ENCODE data around the gene ALLC. TPM values are rescaled to one million over a fixed set of nuclear protein-coding genes. Genes with fewer than 3 reads are reported as not detected.

Gene ALLC
- total and polyA plus RNA-seq, 3 donors from 2014 or later: 8.1 to 35.1 (median 18.5) TPM

DNA sequence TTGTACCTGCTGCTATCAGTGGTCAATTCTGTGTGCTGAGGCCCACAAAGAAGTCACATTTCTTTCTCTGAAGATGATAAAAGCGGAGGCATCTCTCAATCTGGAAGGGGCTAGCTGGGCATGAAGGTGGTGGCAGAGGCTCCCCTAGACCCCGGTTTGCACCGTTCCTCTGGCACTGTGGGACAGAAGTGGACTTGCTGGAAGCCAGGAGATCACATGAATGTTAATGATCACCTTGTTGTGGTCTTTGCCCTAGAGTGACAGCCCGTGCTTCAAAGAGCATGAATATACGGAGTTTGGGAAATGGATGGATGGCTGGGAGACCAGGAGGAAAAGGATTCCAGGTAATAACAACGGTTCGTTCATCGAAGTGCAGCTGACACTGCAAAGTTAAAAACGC lies 20.2 kb downstream of the ALLC start:
- no peak for TF ChIP-seq POLR2A (IDR thresholded peaks at IDR 0.05)
- TF ChIP-seq, protein P1, sequence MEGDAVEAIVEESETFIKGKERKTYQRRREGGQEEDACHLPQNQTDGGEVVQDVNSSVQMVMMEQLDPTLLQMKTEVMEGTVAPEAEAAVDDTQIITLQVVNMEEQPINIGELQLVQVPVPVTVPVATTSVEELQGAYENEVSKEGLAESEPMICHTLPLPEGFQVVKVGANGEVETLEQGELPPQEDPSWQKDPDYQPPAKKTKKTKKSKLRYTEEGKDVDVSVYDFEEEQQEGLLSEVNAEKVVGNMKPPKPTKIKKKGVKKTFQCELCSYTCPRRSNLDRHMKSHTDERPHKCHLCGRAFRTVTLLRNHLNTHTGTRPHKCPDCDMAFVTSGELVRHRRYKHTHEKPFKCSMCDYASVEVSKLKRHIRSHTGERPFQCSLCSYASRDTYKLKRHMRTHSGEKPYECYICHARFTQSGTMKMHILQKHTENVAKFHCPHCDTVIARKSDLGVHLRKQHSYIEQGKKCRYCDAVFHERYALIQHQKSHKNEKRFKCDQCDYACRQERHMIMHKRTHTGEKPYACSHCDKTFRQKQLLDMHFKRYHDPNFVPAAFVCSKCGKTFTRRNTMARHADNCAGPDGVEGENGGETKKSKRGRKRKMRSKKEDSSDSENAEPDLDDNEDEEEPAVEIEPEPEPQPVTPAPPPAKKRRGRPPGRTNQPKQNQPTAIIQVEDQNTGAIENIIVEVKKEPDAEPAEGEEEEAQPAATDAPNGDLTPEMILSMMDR (IDR thresholded peaks at IDR 0.05): no peak
- no peak overlapping the region for H3K27ac ChIP-seq
- no peaks in the 10 kb centered on the region for H3K36me3 ChIP-seq (ENCODE audit: low read depth, missing control alignments)
- no peaks in the 10 kb centered on the region for H3K9me3 ChIP-seq
- H3K4me1 ChIP-seq: no peaks in the 10 kb centered on the region
- H3K4me3 ChIP-seq: no peak overlapping the region
- intact Hi-C loops (cut with DNase I; ENCODE audit: low total_unique reads): no loop called here
- 80 to 85% methylated on average over 8 to 9 of the region's 9 CpGs for WGBS, 2 donors
- no peaks in the 10 kb centered on the region for H3K27me3 ChIP-seq
- no peak for DNase-seq

DNA sequence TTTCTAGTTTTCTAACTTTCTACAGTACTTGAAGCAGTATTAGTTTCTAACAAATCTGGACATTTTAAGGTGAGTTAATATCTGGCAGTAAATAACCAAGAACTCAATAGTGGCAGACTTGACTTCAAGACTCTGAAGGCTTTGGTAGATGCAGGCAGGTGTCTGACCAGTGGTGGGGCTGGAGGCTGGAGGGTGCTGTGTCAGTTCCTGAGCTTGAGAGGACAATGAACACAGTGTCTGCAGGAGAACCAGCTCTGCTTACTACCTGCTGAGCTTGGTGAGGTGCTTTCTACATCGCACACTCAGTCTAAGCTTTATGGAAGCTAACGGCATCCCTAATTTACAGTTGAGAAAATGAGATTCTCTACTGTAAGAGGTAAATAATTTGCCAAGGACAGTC lies 21.2 kb downstream of the ALLC start:
- TF ChIP-seq, protein P1 (IDR thresholded peaks at IDR 0.05): no peak
- no peak for TF ChIP-seq POLR2A (IDR thresholded peaks at IDR 0.05)
- Histone ChIP-seq H3K4me1 (no peaks in the 10 kb centered on the region), H3K27me3 (no peaks in the 10 kb centered on the region), H3K36me3 (ENCODE audit: low read depth, missing control alignments) (no peaks in the 10 kb centered on the region), H3K9me3 (no peaks in the 10 kb centered on the region), H3K4me3 (no peak overlapping the region), H3K27ac (no peak overlapping the region)
- intact Hi-C loops (cut with DNase I; ENCODE audit: low total_unique reads): no loop called here
- 90 to 96% methylated on average over 2 of the region's 2 CpGs for WGBS, 2 donors
- DNase-seq: no peak

DNA sequence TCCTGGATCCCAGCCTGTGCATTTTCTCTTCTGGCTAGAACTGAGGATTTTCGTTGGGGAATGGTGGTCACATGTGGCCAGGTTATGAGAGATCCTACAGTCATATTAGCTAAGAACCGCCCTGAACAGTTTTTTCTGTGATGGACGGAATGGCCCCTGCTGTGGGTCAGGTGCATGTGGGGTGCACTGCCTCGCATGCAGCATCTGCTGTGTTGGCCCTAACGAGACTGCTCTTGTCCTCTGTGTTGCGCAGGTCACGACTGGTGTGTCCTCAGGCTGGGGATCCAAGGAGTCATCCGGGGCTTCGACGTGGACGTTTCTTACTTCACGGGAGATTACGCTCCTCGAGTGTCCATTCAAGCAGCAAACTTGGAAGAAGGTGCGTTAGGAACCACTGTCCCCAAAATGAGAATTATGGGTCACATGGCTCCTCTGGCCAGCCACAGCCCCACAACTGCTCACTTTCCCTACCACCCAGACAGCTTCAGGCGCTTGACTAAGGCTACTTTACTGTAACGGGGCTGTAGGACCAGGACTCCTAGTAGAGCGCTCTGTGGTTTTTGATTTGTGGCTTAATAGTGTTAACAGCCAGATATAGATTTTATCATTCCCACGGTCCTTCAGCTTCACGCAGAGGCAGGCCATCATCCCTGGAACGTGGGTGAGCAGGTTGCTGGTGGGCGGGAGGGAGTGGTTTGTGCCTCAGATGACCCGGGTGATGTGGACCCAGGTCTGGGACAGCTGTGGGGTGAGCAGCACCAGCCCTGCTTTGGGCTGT lies 21.8 kb downstream of the ALLC start:
- 89 to 90% methylated on average over 15 to 23 of the region's 23 CpGs for WGBS, 2 donors
- intact Hi-C loops (cut with DNase I; ENCODE audit: low total_unique reads): no loop called here
- Histone ChIP-seq H3K4me3 (no peak overlapping the region), H3K27me3 (no peaks in the 10 kb centered on the region), H3K27ac (no peak overlapping the region), H3K9me3 (no peaks in the 10 kb centered on the region), H3K4me1 (no peaks in the 10 kb centered on the region), H3K36me3 (ENCODE audit: low read depth, missing control alignments) (no peaks in the 10 kb centered on the region)
- no peak for DNase-seq
- TF ChIP-seq, protein P1 (IDR thresholded peaks at IDR 0.05): no peak
- no peak for TF ChIP-seq POLR2A (IDR thresholded peaks at IDR 0.05)

DNA sequence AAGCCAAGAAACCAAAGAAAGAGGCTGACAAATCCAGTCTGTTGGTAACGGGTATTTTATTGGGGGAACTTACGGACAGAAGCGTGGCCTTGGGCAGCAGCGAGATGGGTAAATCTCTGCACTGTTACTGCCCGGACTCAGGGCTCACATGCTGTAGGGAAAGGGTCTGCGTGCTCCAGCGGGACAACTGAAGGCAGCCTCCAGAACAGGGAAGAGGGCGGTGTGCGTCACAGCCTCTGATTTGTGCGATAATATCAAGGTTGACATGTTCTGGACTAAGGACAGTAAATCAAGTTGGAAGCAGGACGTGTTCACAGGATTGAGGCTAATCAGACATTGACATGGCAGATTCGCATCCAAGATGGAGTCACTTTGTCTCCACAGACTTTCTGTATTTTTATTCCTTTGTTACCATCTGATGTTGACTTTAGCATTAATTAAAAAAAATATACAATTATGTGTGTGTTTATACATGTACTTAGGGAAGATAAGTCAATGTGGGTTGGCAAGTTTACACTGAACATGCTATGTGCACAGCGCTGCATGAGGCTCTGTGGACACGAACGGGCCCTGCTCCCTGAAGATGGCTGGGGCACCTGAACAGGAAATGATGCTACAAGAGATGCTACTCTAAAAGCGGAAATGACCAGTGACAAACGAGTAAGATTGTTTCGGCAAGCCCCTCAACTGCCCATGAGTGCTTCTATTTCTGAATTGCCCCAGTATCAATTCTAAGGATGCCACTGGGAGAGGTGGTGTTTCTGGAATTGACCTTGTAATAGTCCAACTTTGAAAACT lies 22.7 kb downstream of the ALLC start:
- WGBS, 2 donors: 92 to 93% methylated on average over 18 of the region's 18 CpGs
- H3K36me3 ChIP-seq (ENCODE audit: low read depth, missing control alignments): no peaks in the 10 kb centered on the region
- TF ChIP-seq, protein P1 (IDR thresholded peaks at IDR 0.05): no peak
- no peak for TF ChIP-seq POLR2A (IDR thresholded peaks at IDR 0.05)
- no peak overlapping the region for H3K4me3 ChIP-seq
- DNase-seq: no peak
- H3K9me3 ChIP-seq: no peaks in the 10 kb centered on the region
- no peaks in the 10 kb centered on the region for H3K27me3 ChIP-seq
- no peak overlapping the region for H3K27ac ChIP-seq
- intact Hi-C loops (cut with DNase I; ENCODE audit: low total_unique reads): no loop called here
- no peaks in the 10 kb centered on the region for H3K4me1 ChIP-seq

All from testis (tissue), 3 donors.